ENCODE results near the gene CAMK2A.
"Not testable (repeated sequence)": the region's sequence is repeated elsewhere in the genome, so short reads cannot be mapped to it uniquely, and the experiment has no call there.

Gene CAMK2A

GRCh38 chr5:150248946-150249345, 40.6 kb downstream of the CAMK2A start:
- Histone ChIP-seq H3K4me1 (no peaks in the 10 kb centered on the region), H3K36me3 (ENCODE audit: control insufficient read depth, insufficient read depth, low read length) (no peaks in the 10 kb centered on the region), H3K79me2 (no peaks in the 10 kb centered on the region)

GRCh38 chr5:150248493-150248892, 41.1 kb downstream of the CAMK2A start:
- not testable (repeated sequence) for H3K9me3 ChIP-seq (ENCODE audit: control insufficient read depth, low read length); H3K9ac ChIP-seq; H3K27me3 ChIP-seq (ENCODE audit: control insufficient read depth, insufficient read depth, low read length); H3K79me2 ChIP-seq; H3K27ac ChIP-seq; H2AFZ ChIP-seq; H3K4me2 ChIP-seq (ENCODE audit: low read length); H3K36me3 ChIP-seq (ENCODE audit: control insufficient read depth, insufficient read depth, low read length); H3K4me1 ChIP-seq; H3K4me3 ChIP-seq (ENCODE audit: low read depth, low read length)

More at GRCh38 chr5:150248946-150249345, 40.6 kb downstream of the CAMK2A start:
- Histone ChIP-seq H3K4me2 (ENCODE audit: low read length) (no peak overlapping the region), H3K9ac (no peak overlapping the region), H3K4me3 (ENCODE audit: low read depth, low read length) (no peak overlapping the region), H2AFZ (no peak overlapping the region), H3K27ac (no peak overlapping the region), H3K27me3 (ENCODE audit: control insufficient read depth, insufficient read depth, low read length) (no peaks in the 10 kb centered on the region), H3K9me3 (ENCODE audit: control insufficient read depth, low read length) (no peaks in the 10 kb centered on the region)
- TF ChIP-seq CTCF (IDR thresholded peaks at IDR 0.05), result no peak

- H3K27me3 ChIP-seq (ENCODE audit: control insufficient read depth, insufficient read depth, low read length), result no peaks in the 10 kb centered on the region
- no peak overlapping the region for H3K4me2 ChIP-seq (ENCODE audit: low read length)
- no peaks in the 10 kb centered on the region for H3K36me3 ChIP-seq (ENCODE audit: control insufficient read depth, insufficient read depth, low read length)
- no peak overlapping the region for H2AFZ ChIP-seq
- no peak overlapping the region for H3K9ac ChIP-seq
- no peak overlapping the region for H3K4me3 ChIP-seq (ENCODE audit: low read depth, low read length)
- no peak for TF ChIP-seq CTCF (IDR thresholded peaks at IDR 0.05)
- H3K9me3 ChIP-seq (ENCODE audit: control insufficient read depth, low read length), result no peaks in the 10 kb centered on the region
- H3K79me2 ChIP-seq, result no peaks in the 10 kb centered on the region
- H3K4me1 ChIP-seq, result no peaks in the 10 kb centered on the region
- no peak overlapping the region for H3K27ac ChIP-seq
These were observed 41.8 kb downstream of the CAMK2A start for GRCh38 chr5:150247726-150248125.

- H3K27ac ChIP-seq, result no peak overlapping the region
- no peaks in the 10 kb centered on the region for H3K79me2 ChIP-seq
- H3K36me3 ChIP-seq (ENCODE audit: control insufficient read depth, insufficient read depth, low read length), result no peaks in the 10 kb centered on the region
- H2AFZ ChIP-seq, result no peak overlapping the region
- H3K4me2 ChIP-seq (ENCODE audit: low read length), result no peak overlapping the region
- H3K4me3 ChIP-seq (ENCODE audit: low read depth, low read length), result no peak overlapping the region
- H3K9me3 ChIP-seq (ENCODE audit: control insufficient read depth, low read length), result no peaks in the 10 kb centered on the region
- H3K9ac ChIP-seq, result no peak overlapping the region
- H3K27me3 ChIP-seq (ENCODE audit: control insufficient read depth, insufficient read depth, low read length), result no peaks in the 10 kb centered on the region
- TF ChIP-seq CTCF (IDR thresholded peaks at IDR 0.05), result no peak
- no peaks in the 10 kb centered on the region for H3K4me1 ChIP-seq
These were observed 42.7 kb downstream of the CAMK2A start for GRCh38 chr5:150246835-150247234.

- no peak overlapping the region for H3K4me2 ChIP-seq (ENCODE audit: low read length)
- H3K9me3 ChIP-seq (ENCODE audit: control insufficient read depth, low read length), result no peaks in the 10 kb centered on the region
- H3K9ac ChIP-seq, result no peak overlapping the region
- H3K36me3 ChIP-seq (ENCODE audit: control insufficient read depth, insufficient read depth, low read length), result no peaks in the 10 kb centered on the region
- no peak overlapping the region for H3K27ac ChIP-seq
- H3K4me1 ChIP-seq, result no peaks in the 10 kb centered on the region
- no peak overlapping the region for H3K4me3 ChIP-seq (ENCODE audit: low read depth, low read length)
- TF ChIP-seq CTCF (IDR thresholded peaks at IDR 0.05), result no peak
- no peaks in the 10 kb centered on the region for H3K27me3 ChIP-seq (ENCODE audit: control insufficient read depth, insufficient read depth, low read length)
- no peak overlapping the region for H2AFZ ChIP-seq
- H3K79me2 ChIP-seq, result no peaks in the 10 kb centered on the region
These were observed 43.1 kb downstream of the CAMK2A start for GRCh38 chr5:150246429-150246828.

Measured in parathyroid adenoma (tissue), 2 donors.